SK-N-SH (cell line): Measurements from ENCODE around the gene TIMM22. TPM values are rescaled to one million over a fixed set of nuclear protein-coding genes. Genes with fewer than 3 reads are reported as not detected.

Experiments used
- CTCF ChIA-PET: fragments of 300-600, 350-600 bp; formaldehyde crosslinking; extraction: SDS; loops from one replicate; lab custom pipeline; 2021; lab: Yijun Ruan, JAX
- POLR2A ChIA-PET: fragments of 350-600 bp; sonication (Branson Sonifier 250); formaldehyde crosslinking; extraction: SDS; loops from one replicate; lab custom pipeline; 2020; ENCODE audit warnings: antibody characterized with exemption, inconsistent platforms; lab: Yijun Ruan, JAX
- DNase-seq: peaks from one replicate; pipeline ENCODE4 v3.0.0; 2012
- H2AFZ ChIP-seq: fragments of 200-600 bp; sonication (generic); 2 replicates; pipeline ENCODE4 v1.8.1; 2016; ENCODE audit warnings: antibody characterized with exemption, mild to moderate bottlenecking, low read depth
- H3F3A ChIP-seq: fragments of 200-600 bp; sonication (generic); replicated peaks from 2 replicates; pipeline ENCODE3; 2016; ENCODE audit warnings: antibody characterized with exemption, mild to moderate bottlenecking; ENCODE audit not compliant: insufficient read depth
- H3K27ac ChIP-seq, 2 experiments: fragments of 200-500 bp in 1 of 2; fragments of 200-600 bp in 1 of 2; sonication (Bioruptor generic) in 1 of 2; sonication (generic), shearing (Covaris generic) in 1 of 2; 2 replicates each; pipeline versions ENCODE4 v1.5.1 to v1.6.1; 2014 to 2016; ENCODE audit warnings: low read depth in 2 of 2, inconsistent platforms in 1 of 2, low read length in 1 of 2, mild to moderate bottlenecking in 1 of 2, mixed read lengths in 1 of 2
- H3K27me3 ChIP-seq: fragments of 200-600 bp; sonication (generic), shearing (Covaris generic); 2 replicates; pipeline ENCODE4 v1.6.1; 2016; ENCODE audit warnings: mixed run types; ENCODE audit not compliant: insufficient read depth
- H3K36me3 ChIP-seq, 2 experiments: fragments of 200-500 bp in 1 of 2; fragments of 200-600 bp in 1 of 2; sonication (Bioruptor generic) in 1 of 2; sonication (generic) in 1 of 2; replicated peaks in 1 of 2; 2 replicates each; pipeline versions ENCODE3 to v1.5.1; 2014 to 2016; ENCODE audit warnings: low read length in 1 of 2, mild to moderate bottlenecking in 1 of 2; ENCODE audit not compliant: insufficient read depth in 2 of 2, control insufficient read depth in 1 of 2
- H3K4me1 ChIP-seq, 2 experiments: fragments of 200-500 bp in 1 of 2; fragments of 200-600 bp in 1 of 2; sonication (Bioruptor generic) in 1 of 2; sonication (generic), shearing (Covaris generic) in 1 of 2; 2 replicates each; pipeline versions ENCODE4 v1.5.1 to v1.6.1; 2014 to 2016; ENCODE audit warnings: low read depth in 1 of 2, low read length in 1 of 2, mixed run types in 1 of 2; ENCODE audit not compliant: insufficient read depth in 2 of 2, control insufficient read depth in 1 of 2
- H3K4me2 ChIP-seq: fragments of 200-600 bp; sonication (generic), shearing (Covaris generic); 2 replicates; pipeline ENCODE4 v1.6.1; 2017; ENCODE audit warnings: mixed run types
- H3K4me3 ChIP-seq, 2 experiments: fragments of 200-500 bp in 1 of 2; fragments of 200-600 bp in 1 of 2; sonication (Bioruptor generic) in 1 of 2; sonication (generic), shearing (Covaris generic) in 1 of 2; 2 replicates each; pipeline versions ENCODE4 v1.5.1 to v1.8.1; 2014 to 2016; ENCODE audit warnings: low read depth in 2 of 2, inconsistent platforms in 1 of 2, low read length in 1 of 2, mild to moderate bottlenecking in 1 of 2, mixed read lengths in 1 of 2, moderate library complexity in 1 of 2
- H3K79me2 ChIP-seq: fragments of 200-600 bp; sonication (generic); 2 replicates; pipeline ENCODE4 v1.8.1; 2017; ENCODE audit warnings: mild to moderate bottlenecking; ENCODE audit not compliant: insufficient read depth
- H3K9ac ChIP-seq: fragments of 200-600 bp; sonication (generic); 2 replicates; pipeline ENCODE4 v1.6.1; 2017; ENCODE audit warnings: mixed run types
- H3K9me2 ChIP-seq: fragments of 200-600 bp; sonication (generic); 2 replicates; pipeline ENCODE4 v1.6.1; 2017; ENCODE audit warnings: mixed run types
- H3K9me3 ChIP-seq: fragments of 200-600 bp; sonication (generic); 2 replicates; pipeline ENCODE4 v1.6.1; 2017; ENCODE audit warnings: mixed run types, mild to moderate bottlenecking, moderate library complexity
- H4K20me1 ChIP-seq: fragments of 200-600 bp; sonication (generic); 2 replicates; pipeline ENCODE4 v1.6.1; 2017; ENCODE audit warnings: mild to moderate bottlenecking, mixed run types; ENCODE audit not compliant: insufficient read depth
- CHD2 ChIP-seq: fragments of 150-350 bp; IDR thresholded peaks from 2 replicates; pipeline ENCODE4 v1.6.1; 2018; ENCODE audit warnings: low read length; ENCODE audit not compliant: partially characterized antibody
- EP300 ChIP-seq, 2 experiments: IDR thresholded peaks; 2 replicates each; pipeline versions ENCODE4 v1.4.0 to v1.6.1; 2012; ENCODE audit warnings: borderline replicate concordance in 1 of 2, low read depth in 1 of 2, low read length in 1 of 2
- FOXJ3 ChIP-seq: sonication (generic); formaldehyde crosslinking; IDR thresholded peaks from 2 replicates; pipeline ENCODE4 v1.5.1; 2020; ENCODE audit warnings: mild to moderate bottlenecking, missing genetic modification reagents
- GATA2 ChIP-seq: sonication (generic); formaldehyde crosslinking; IDR thresholded peaks from 2 replicates; pipeline ENCODE4 v1.5.0; 2020; ENCODE audit warnings: mild to moderate bottlenecking, missing genetic modification reagents
- JUND ChIP-seq: IDR thresholded peaks from 2 replicates; pipeline ENCODE4 v1.4.0; 2012
- MAX ChIP-seq: IDR thresholded peaks from 2 replicates; pipeline ENCODE4 v1.4.0; 2012; ENCODE audit warnings: low read depth
- MXI1 ChIP-seq: IDR thresholded peaks from 2 replicates; pipeline ENCODE4 v1.6.1; 2012; ENCODE audit warnings: mild to moderate bottlenecking, low read depth, low read length, improper control_type of control experiment
- NFIC ChIP-seq: IDR thresholded peaks from 2 replicates; pipeline ENCODE4 v1.4.0; 2012; ENCODE audit warnings: borderline replicate concordance
- PBX3 ChIP-seq: IDR thresholded peaks from 2 replicates; pipeline ENCODE4; 2012
- REST ChIP-seq: IDR thresholded peaks from 2 replicates; pipeline ENCODE4 v1.6.1; 2012; ENCODE audit warnings: mild to moderate bottlenecking, low read depth, low read length, moderate library complexity
- RFX5 ChIP-seq: IDR thresholded peaks from 2 replicates; pipeline ENCODE4 v1.6.1; 2012; ENCODE audit warnings: mild to moderate bottlenecking, improper control_type of control experiment, low read length
- USF2 ChIP-seq: fragments of 150-350 bp; IDR thresholded peaks from 2 replicates; pipeline ENCODE4 v1.6.1; 2017; ENCODE audit warnings: antibody characterized with exemption, low read length, low read depth, borderline replicate concordance
- YY1 ChIP-seq: IDR thresholded peaks from 2 replicates; pipeline ENCODE4 v1.4.0; 2012; ENCODE audit warnings: low read depth, mild to moderate bottlenecking
- ZBTB33 ChIP-seq: IDR thresholded peaks from 2 replicates; pipeline ENCODE4 v1.4.0; 2012; ENCODE audit warnings: low read depth, borderline replicate concordance
- WGBS: methylation state at CpG from one replicate; pipeline ENCODE4 v1.1.6; 2017; ENCODE audit warnings: low lambda C conversion rate; 5-methylcytosine and 5-hydroxymethylcytosine counted together
- polyA plus RNA-seq, 3 experiments: library from polyadenylated mRNA; depleted of rRNA; stranded (reverse); fragments of >200 nt; gene quantifications; 2 replicates each; pipeline ENCODE4 v1.2.3, GENCODE V29; 2012

TIMM22 gene
- polyA plus RNA-seq, 1 of the 3 experiments (the other 2 are of a cell fraction): 9.9 TPM

GRCh38 chr17:1042486-1042885 is 45.6 kb downstream of the TIMM22 start:
- H4K20me1 ChIP-seq: peaks cover 22% of the 10 kb centered on the region; the same call in 1 of the 2 replicates
- no peaks in the 10 kb centered on the region for H3K27me3 ChIP-seq
- no peak overlapping the region for H3K4me2 ChIP-seq
- 91% methylated on average over 19 of the region's 19 CpGs for WGBS
- H3K9me3 ChIP-seq: no peaks in the 10 kb centered on the region
- ChIA-PET CTCF (interaction anchor here (0.7 to 7.2 kb wide), 3 partner anchors 14 to 67 kb away, joined by 3 to 54 read pairs (median 5); no protein-coding TSS in a partner anchor), POLR2A (no interaction called here)
- H3K4me1 ChIP-seq: peaks cover 0 to 6% of the 10 kb centered on the region in 2 experiments; a peak in 1 of 4 replicates
- no peak for TF ChIP-seq USF2
- no peak for TF ChIP-seq MXI1
- no peak for TF ChIP-seq NFIC
- TF ChIP-seq FOXJ3 (CRISPR knock-in tag): no peak
- no peak for TF ChIP-seq JUND
- no peak for TF ChIP-seq RFX5
- no peak for TF ChIP-seq PBX3
- no peak for TF ChIP-seq YY1
- no peak for TF ChIP-seq REST
- no peak for TF ChIP-seq ZBTB33
- no peak for TF ChIP-seq EP300 (IDR thresholded peaks at IDR 0.05; ENCODE audit: borderline replicate concordance in 1 of 2, low read depth in 1 of 2, low read length in 1 of 2)
- no peak for TF ChIP-seq CHD2
- no peak for TF ChIP-seq GATA2
- TF ChIP-seq MAX: no peak
- peaks cover 5% of the 10 kb centered on the region for H3F3A ChIP-seq
- H3K4me3 ChIP-seq: no peak overlapping the region
- H3K9me2 ChIP-seq: no peaks in the 10 kb centered on the region
- H3K36me3 ChIP-seq: peaks cover 5 to 20% of the 10 kb centered on the region in 2 experiments
- H2AFZ ChIP-seq: no peak overlapping the region
- no peak overlapping the region for H3K9ac ChIP-seq
- H3K79me2 ChIP-seq: peaks cover 12% of the 10 kb centered on the region; the same call in 1 of the 2 replicates
- DNase-seq: no peak
- H3K27ac ChIP-seq: no peak overlapping the region
